GM12872 (cell line): Measurements from ENCODE around the gene STK24.

Source experiments
- CTCF ChIP-seq: IDR thresholded peaks from 3 replicates; pipeline ENCODE4 v1.5.1; 2011; ENCODE audit warnings: low read depth, mild to moderate bottlenecking, low read length, moderate library complexity; ENCODE audit not compliant: insufficient read depth

STK24 gene

GRCh38 chr13:98565726-98566565 lies 11.0 kb downstream of the STK24 start:
- TF ChIP-seq CTCF, result no peak

GRCh38 chr13:98564204-98564603 lies 12.7 kb downstream of the STK24 start:
- TF ChIP-seq CTCF, result no peak

- no peak for TF ChIP-seq CTCF
Observed at GRCh38 chr13:98563071-98563470, 13.8 kb downstream of the STK24 start.

- TF ChIP-seq CTCF, result no peak
Observed at GRCh38 chr13:98559169-98559568, 17.7 kb downstream of the STK24 start.

- no peak for TF ChIP-seq CTCF
Observed at GRCh38 chr13:98557937-98558792, 18.7 kb downstream of the STK24 start.

GRCh38 chr13:98556968-98557631 lies 19.8 kb downstream of the STK24 start:
- peak; percentile 23; the same call in 1 of the 3 replicates for TF ChIP-seq CTCF
